GM12878 (cell line): ENCODE results near the gene KMT2E. TPM values are rescaled to one million over a fixed set of nuclear protein-coding genes. Genes with fewer than 3 reads are reported as not detected.
A peak's percentile ranks its signal among the peaks of the same experiment; 100 is the strongest.

ENCODE experiments used
- CEBPZ ChIP-seq: fragments of 150-350 bp; IDR thresholded peaks from 2 replicates; pipeline ENCODE4 v1.6.1; 2016; ENCODE audit warnings: low read depth, low read length
- ESRRA ChIP-seq: IDR thresholded peaks from 2 replicates; pipeline ENCODE4 v1.6.1; 2012; ENCODE audit warnings: mild to moderate bottlenecking, low read length, improper control_type of control experiment
- FOS ChIP-seq: IDR thresholded peaks from 3 replicates; pipeline ENCODE4 v1.6.1; 2011; ENCODE audit warnings: borderline replicate concordance; ENCODE audit not compliant: insufficient read length; ENCODE audit errors: extremely low read depth
- PRDM15 ChIP-seq: fragments of 450-650 bp; formaldehyde crosslinking; IDR thresholded peaks from 2 replicates; pipeline ENCODE4 v1.4.0; 2020; ENCODE audit warnings: mild to moderate bottlenecking, moderate library complexity
- RBBP5 ChIP-seq: fragments of 200-600 bp; sonication (generic); conservative IDR thresholded peaks from 2 replicates; pipeline ENCODE4 v1.6.1; 2016
- SIN3A ChIP-seq: IDR thresholded peaks from 2 replicates; pipeline ENCODE4 v1.6.1; 2012; ENCODE audit warnings: low read depth, low read length, improper control_type of control experiment
- polyA plus RNA-seq, 11 experiments: library from polyadenylated mRNA; depleted of rRNA in 4 of 11; unstranded in 6 of 11; stranded (reverse) in 5 of 11; fragments of >200 nt; fragmentation: Nextera tagmentation in 4 of 11; fragmentation: Illumina TruSeq in 1 of 11; extraction: Ambion mirVana in 4 of 11; extraction: Trizol in 1 of 11; gene quantifications; 1 replicate in 1 of 11; 2 replicates in 10 of 11; pipeline versions ENCODE4 v1.2.1 to v1.2.3, GENCODE V29; 2011 to 2016; ENCODE audit warnings: inconsistent platforms in 2 of 11, missing spikeins in 2 of 11, low read depth in 1 of 11
- total RNA-seq, 4 experiments: library from RNA; depleted of rRNA in 3 of 4; stranded (reverse); fragments of >200 nt in 3 of 4; fragmentation: Illumina TruSeq in 1 of 4; extraction: Trizol in 1 of 4; gene quantifications; 2 replicates each; pipeline versions ENCODE4 v1.2.1 to v1.2.3, GENCODE V29; 2013 to 2021

The KMT2E gene
- total and polyA plus RNA-seq, 10 of the 15 experiments (the other 5 are each of a cell fraction or from before 2014, with no cell fraction given) = 13.2 to 68.1 (median 34.1) TPM

- TF ChIP-seq ESRRA = no peak
- TF ChIP-seq CEBPZ = no peak
- peak; percentile 88; the same call in 1 of the 2 replicates for TF ChIP-seq SIN3A
- no peak for TF ChIP-seq FOS
- 0 out of 2 replicates have a peak, but pooled peaks have one; percentile 22 for TF ChIP-seq PRDM15 (CRISPR knock-in tag)
- TF ChIP-seq RBBP5 = no peak
- TF ChIP-seq, all 136 proteins: peak for 10
Measured at GRCh38 chr7:105011831-105012502, 2.0 kb upstream of the KMT2E start (continued).
